Esophagus (tissue), 2 donors: ENCODE measurements around the gene CCSER2. TPM values are rescaled to one million over a fixed set of nuclear protein-coding genes. Genes with fewer than 3 reads are reported as not detected.
"Not testable (repeated sequence)": the region's sequence is repeated elsewhere in the genome, so short reads cannot be mapped to it uniquely, and the experiment has no call there.

Source experiments
- H3K27ac ChIP-seq, 2 donors: one replicate each; pipeline ENCODE4 v1.5.1; 2013; ENCODE audit warnings: low read depth in 2 of 2, mild to moderate bottlenecking in 2 of 2, inconsistent platforms in 1 of 2, low read length in 1 of 2, moderate library complexity in 1 of 2
- H3K27me3 ChIP-seq, 2 donors: one replicate each; pipeline ENCODE4 v1.6.1; 2013; ENCODE audit warnings: low read length in 2 of 2, control low read depth in 1 of 2, mild to moderate bottlenecking in 1 of 2; ENCODE audit not compliant: insufficient read depth in 2 of 2, control insufficient read depth in 1 of 2
- H3K36me3 ChIP-seq, 2 donors: one replicate each; pipeline ENCODE4 v1.6.1; 2013; ENCODE audit warnings: low read length in 1 of 2; ENCODE audit not compliant: control insufficient read depth in 2 of 2, insufficient read depth in 2 of 2
- H3K4me1 ChIP-seq, 2 donors: one replicate each; pipeline ENCODE4 v1.6.1; 2013; ENCODE audit warnings: low read length in 1 of 2; ENCODE audit not compliant: control insufficient read depth in 2 of 2, insufficient read depth in 2 of 2
- H3K4me3 ChIP-seq, 2 donors: one replicate each; pipeline ENCODE4 v1.5.1; 2013; ENCODE audit warnings: low read length in 2 of 2, mild to moderate bottlenecking in 2 of 2, low read depth in 1 of 2, moderate library complexity in 1 of 2
- H3K9me3 ChIP-seq, 2 donors: one replicate each; pipeline ENCODE4 v1.6.1; 2013; ENCODE audit warnings: mild to moderate bottlenecking in 2 of 2, low read depth in 1 of 2, low read length in 1 of 2, moderate library complexity in 1 of 2; ENCODE audit not compliant: control insufficient read depth in 2 of 2, insufficient read depth in 1 of 2
- WGBS, 2 donors: extraction: QIAGEN DNeasy Blood & Tissue Kit; methylation state at CpG; one replicate each; pipeline ENCODE4 v1.1.7; 2013; 5-methylcytosine and 5-hydroxymethylcytosine counted together
- polyA plus RNA-seq, 2 donors: library from polyadenylated mRNA; stranded (reverse); fragments of 200-250 nt; gene quantifications; one replicate each; pipeline ENCODE4 v1.2.3, GENCODE V29; 2013
- donor health status: healthy with polysubstance abuse.
- donor health status: Bipolar disorder and iron deficiency.

Gene CCSER2
- polyA plus RNA-seq, 2 donors = 10.0 to 11.6 TPM

GRCh38 chr10:84484541-84484940 lies 156.2 kb downstream of the CCSER2 start:
- Histone ChIP-seq H3K27ac (no peak overlapping the region), H3K36me3 (no peaks in the 10 kb centered on the region), H3K9me3 (no peaks in the 10 kb centered on the region), H3K27me3 (no peaks in the 10 kb centered on the region), H3K4me3 (no peak overlapping the region), H3K4me1 (no peaks in the 10 kb centered on the region)
- WGBS, 2 donors = 95 to 98% methylated on average over 2 of the region's 2 CpGs

GRCh38 chr10:84493361-84493760 lies 165.0 kb downstream of the CCSER2 start:
- H3K27ac ChIP-seq = no peak overlapping the region
- no peaks in the 10 kb centered on the region for H3K9me3 ChIP-seq
- 88 to 91% methylated on average over 2 of the region's 2 CpGs for WGBS, 2 donors
- no peaks in the 10 kb centered on the region for H3K4me1 ChIP-seq
- H3K27me3 ChIP-seq = no peaks in the 10 kb centered on the region
- H3K4me3 ChIP-seq = no peak overlapping the region
- H3K36me3 ChIP-seq = no peaks in the 10 kb centered on the region

DNA sequence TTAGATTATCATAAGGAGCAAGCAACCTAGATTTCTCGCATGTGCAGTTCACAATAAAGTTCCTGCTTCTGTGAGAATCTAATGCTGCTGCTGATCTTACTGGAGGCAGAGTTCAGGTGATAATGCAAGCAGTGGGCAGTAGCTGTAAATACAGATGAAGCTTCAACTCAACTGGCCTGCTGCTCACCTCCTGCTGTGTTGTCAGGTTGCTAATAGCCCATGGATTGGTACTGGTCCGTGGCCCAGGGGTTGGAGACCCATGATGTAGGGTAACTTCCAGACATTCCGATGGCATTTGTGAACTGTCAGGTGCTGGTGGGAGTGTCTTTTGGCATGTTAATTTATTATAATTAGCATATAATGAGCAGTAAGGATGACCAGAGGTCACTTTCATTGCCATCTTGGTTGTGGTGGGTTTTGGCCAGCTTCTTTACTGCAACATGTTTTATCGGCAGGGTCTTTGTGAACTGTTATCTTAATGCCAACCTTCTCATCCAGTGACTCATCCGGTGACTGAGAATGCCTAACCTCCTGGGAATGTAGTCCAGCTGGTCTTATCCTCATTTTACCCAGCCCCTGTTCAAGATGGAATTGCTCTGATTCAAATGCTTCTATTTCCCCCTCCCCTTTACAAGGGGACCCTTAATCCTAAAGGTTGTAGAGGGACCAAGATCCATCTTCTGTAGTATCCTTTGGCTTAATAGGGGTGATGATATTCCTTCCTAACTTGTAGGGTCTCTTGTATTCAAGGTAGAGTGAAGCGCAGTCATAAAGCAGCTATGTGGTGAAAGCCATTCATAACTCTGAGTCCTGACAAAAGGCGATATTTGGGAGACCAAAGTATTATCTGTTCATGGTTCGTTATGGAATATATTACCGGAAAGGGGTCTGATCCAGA lies 165.8 kb downstream of the CCSER2 start:
- 86 to 87% methylated on average over 9 of the region's 9 CpGs for WGBS, 2 donors
- Histone ChIP-seq H3K4me3 (no peak overlapping the region), H3K36me3 (no peaks in the 10 kb centered on the region), H3K27ac (no peak overlapping the region), H3K4me1 (no peaks in the 10 kb centered on the region), H3K27me3 (no peaks in the 10 kb centered on the region), H3K9me3 (no peaks in the 10 kb centered on the region)

DNA sequence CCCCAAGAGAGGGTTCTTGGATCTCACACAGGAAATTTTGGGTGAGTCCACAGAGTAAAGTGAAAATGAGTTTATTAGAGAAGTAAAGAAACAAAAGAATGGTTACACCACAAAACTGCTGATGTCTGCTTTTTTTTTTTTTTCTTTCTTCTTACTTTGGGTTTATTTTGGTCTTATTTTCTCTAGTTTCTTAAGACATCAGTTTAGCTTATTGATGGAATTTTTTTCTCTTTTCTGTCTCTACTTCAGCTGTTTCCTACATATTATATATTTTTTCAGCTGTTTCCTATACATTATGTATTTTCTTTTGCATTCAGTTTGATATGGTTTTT lies 166.4 kb downstream of the CCSER2 start:
- Histone ChIP-seq H3K4me3 (no peak overlapping the region), H3K4me1 (no peaks in the 10 kb centered on the region), H3K36me3 (no peaks in the 10 kb centered on the region), H3K9me3 (no peaks in the 10 kb centered on the region), H3K27me3 (no peaks in the 10 kb centered on the region), H3K27ac (no peak overlapping the region)

- Histone ChIP-seq H3K9me3 (no peaks in the 10 kb centered on the region), H3K4me1 (no peaks in the 10 kb centered on the region), H3K4me3 (no peak overlapping the region), H3K27me3 (no peaks in the 10 kb centered on the region), H3K36me3 (no peaks in the 10 kb centered on the region), H3K27ac (no peak overlapping the region)
- WGBS, 2 donors = 52 to 60% methylated on average over 1 of the region's 1 CpG
Observed at GRCh38 chr10:84497978-84498377, 169.6 kb downstream of the CCSER2 start.

GRCh38 chr10:84499039-84499438 lies 170.7 kb downstream of the CCSER2 start:
- WGBS, 2 donors = 98% methylated on average over 9 of the region's 9 CpGs
- not testable (repeated sequence) for H3K27me3 ChIP-seq, H3K4me1 ChIP-seq, H3K4me3 ChIP-seq, H3K27ac ChIP-seq, H3K9me3 ChIP-seq, H3K36me3 ChIP-seq

GRCh38 chr10:84499846-84500245 lies 171.5 kb downstream of the CCSER2 start:
- WGBS, 2 donors = 49 to 72% methylated on average over 3 of the region's 3 CpGs
- no peaks in the 10 kb centered on the region for H3K9me3 ChIP-seq

GRCh38 chr10:84510121-84510520 lies 181.7 kb downstream of the CCSER2 start:
- H3K4me1 ChIP-seq = no peaks in the 10 kb centered on the region
- H3K27me3 ChIP-seq = no peaks in the 10 kb centered on the region
- no peak overlapping the region for H3K4me3 ChIP-seq
- no peak overlapping the region for H3K27ac ChIP-seq
- 82 to 87% methylated on average over 3 of the region's 3 CpGs for WGBS, 2 donors
- H3K9me3 ChIP-seq = no peaks in the 10 kb centered on the region
- peaks cover 6 to 9% of the 10 kb centered on the region in 2 donors for H3K36me3 ChIP-seq

More at GRCh38 chr10:84499846-84500245, 171.5 kb downstream of the CCSER2 start:
- no peaks in the 10 kb centered on the region for H3K27me3 ChIP-seq
- H3K4me1 ChIP-seq = no peaks in the 10 kb centered on the region
- H3K36me3 ChIP-seq = no peaks in the 10 kb centered on the region
- no peak overlapping the region for H3K4me3 ChIP-seq
- H3K27ac ChIP-seq = no peak overlapping the region

DNA sequence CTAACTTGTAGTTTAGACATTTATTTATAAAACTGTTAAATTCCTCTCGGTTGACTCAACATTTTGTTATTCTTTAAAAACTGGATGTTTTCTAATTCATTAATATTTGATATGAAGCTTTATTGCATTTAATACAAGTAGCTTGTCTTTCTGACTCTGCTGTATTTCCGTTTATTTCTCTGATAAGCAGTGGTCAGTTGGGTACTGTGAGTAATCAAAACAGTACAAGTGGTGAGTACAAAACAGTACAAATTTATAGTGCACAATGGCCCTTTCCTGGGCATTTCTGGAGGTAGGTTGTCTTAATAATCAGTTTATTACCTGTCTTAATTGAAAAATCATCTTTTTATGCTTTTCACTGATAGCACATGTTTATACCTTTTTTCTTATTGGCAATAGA lies 182.7 kb downstream of the CCSER2 start:
- 87 to 93% methylated on average over 2 of the region's 2 CpGs for WGBS, 2 donors
- Histone ChIP-seq H3K9me3 (no peaks in the 10 kb centered on the region), H3K27me3 (no peaks in the 10 kb centered on the region), H3K36me3 (peaks cover 6 to 9% of the 10 kb centered on the region in 2 donors), H3K4me3 (no peak overlapping the region), H3K4me1 (no peaks in the 10 kb centered on the region), H3K27ac (no peak overlapping the region)

DNA sequence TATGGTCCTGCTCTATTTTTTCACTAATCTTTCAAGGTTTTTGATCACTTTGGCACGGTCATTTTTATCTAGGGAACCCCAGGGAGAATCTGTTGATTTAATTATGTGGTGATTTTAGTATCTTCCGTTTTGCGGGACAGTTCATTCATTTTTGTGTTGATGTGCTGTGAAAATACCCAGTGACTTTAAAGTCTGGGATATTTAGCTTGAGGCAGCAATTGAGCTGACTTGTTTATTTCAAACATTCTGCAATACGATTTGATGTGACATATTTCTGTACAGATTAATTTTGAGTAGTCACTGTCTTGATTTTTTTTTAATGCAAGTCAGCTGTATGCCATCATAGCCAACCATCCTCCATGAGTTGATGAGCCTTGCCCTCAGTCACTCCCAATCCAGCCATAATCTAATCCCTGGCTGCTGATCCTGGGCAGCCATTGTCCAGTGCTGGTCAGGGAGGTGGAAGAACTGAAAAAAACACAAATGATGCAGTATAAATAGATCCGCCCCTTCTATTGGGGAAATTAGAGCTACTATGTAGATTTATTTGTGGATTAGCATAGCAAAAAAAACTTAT lies 183.4 kb downstream of the CCSER2 start:
- Histone ChIP-seq H3K27me3 (no peaks in the 10 kb centered on the region), H3K27ac (no peak overlapping the region), H3K9me3 (no peaks in the 10 kb centered on the region), H3K4me3 (no peak overlapping the region), H3K36me3 (peaks cover 6 to 9% of the 10 kb centered on the region in 2 donors), H3K4me1 (no peaks in the 10 kb centered on the region)
- 89 to 93% methylated on average over 5 of the region's 5 CpGs for WGBS, 2 donors
